ELR (cell line): ENCODE results near the gene PTPRJ.

ENCODE experiments used
- DNase-seq: peaks from one replicate; pipeline ENCODE4 v3.0.0-alpha.2; 2015; ENCODE audit warnings: low read depth

PTPRJ gene

DNA sequence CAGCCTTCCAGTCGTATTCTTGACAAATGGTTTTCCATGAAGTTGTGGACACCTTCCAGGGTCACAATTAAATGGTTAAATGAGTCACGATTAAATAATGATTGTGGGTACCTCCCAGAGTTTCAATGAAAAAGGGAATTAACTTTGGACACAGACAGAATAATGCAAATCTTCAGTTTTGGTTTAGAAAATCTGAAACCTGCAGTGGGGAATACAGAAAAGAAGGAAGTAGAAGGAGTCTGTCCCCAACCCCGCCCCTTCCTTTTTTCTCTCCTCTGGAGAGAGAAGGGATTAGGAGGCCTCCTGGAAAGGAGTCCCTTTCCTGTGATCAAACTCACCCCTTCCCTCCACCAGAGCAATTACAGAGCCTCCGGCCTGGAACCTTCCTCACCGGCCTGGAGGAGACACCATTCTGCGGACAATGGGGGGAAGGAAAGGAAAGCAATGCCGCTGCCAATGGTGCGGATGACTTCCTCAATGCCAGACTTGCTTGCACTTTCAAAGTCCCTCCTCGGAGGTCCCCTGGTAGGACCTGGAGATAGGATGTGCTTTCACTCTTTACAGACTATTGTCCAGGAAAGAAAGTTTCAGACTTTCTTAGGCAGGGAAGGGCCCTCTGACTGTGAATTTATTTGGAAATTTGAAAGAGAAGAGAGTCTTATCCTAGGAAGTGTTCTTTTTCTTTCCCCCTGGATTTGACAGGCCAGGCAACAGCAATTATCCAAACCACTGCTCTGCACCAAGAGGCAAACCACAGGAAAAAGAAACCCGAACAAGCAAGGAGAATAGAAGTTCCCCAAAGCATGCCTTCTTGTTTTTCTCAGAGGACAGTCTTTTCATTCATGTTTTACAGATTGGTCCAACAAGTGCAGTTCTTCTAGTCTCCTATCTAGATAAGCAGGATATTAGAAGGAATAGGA lies 86.8 kb downstream of the PTPRJ start:
- no peak for DNase-seq

DNA sequence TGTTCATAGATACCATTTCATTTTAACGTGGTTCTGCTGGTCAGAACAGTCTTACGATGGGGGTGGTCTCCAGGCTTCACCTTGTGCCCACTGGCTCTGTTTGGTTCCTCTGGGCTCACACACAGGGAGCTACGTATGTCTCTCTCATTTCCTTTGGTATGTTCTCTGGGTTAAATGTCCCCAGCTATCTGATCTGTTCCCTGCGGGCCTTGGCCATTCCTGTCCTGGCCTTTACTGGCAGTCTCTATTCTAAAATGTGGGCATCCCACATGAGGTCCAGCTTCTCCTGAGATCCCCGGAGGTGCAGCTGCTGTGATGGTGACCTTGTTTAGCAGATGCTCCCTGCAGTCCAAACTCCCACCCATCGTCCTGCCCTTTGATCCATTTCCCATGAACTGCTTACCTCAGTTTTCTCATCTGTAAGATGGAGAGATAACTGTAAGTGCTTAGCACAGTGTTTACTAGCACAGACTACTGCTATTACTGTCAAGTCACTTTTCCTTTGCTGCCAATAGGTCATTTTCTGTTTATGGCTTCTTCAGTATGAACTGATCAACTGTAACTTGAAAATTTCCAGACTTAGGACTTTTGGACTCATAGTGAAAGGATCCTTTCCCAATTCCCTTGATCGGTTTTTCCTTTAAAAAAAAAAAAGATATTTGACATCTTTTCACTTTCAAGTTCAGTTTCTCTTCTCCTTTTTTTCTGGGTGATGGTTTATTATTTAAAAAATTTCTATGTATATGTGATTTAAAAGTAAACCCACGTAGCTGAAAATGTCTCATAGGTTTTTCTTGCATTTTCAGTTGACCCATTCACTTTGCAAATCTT lies 92.9 kb downstream of the PTPRJ start:
- DNase-seq: no peak

DNA sequence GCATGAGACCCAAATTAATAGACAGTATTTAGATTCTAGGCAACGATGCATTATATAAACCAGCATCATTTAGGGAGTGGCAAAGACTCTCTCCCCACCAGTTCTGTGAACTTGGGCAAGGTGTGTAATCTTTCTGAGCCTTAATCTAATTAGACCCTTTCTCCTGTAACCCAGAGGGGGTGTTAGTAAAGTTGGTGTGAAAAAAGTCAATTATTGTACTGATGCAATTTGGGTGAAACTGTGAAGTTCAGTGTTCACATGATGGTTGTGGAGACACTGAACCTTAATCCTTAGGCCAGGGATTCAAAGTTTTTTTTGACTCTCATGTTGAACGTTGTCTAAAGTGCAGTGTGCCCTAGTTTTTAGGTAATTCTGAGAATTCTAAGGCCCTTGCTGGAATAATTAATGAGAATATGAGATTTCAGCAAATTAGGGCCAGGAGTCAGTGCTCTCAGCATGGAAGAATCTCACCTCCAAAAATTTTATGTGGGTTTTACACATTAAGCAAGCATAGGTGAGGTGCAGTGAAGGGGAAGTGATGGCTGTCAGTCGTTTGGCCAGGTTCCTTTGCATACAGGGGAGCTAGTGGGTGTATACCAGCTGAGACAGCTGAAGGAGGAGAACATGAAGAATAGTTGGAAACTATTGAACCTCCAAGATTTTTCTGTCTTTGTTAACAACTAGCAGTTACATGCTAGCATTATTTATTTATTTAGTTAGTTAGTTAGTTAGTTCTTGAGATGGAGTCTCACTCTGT lies 94.2 kb downstream of the PTPRJ start:
- DNase-seq: no peak

DNA sequence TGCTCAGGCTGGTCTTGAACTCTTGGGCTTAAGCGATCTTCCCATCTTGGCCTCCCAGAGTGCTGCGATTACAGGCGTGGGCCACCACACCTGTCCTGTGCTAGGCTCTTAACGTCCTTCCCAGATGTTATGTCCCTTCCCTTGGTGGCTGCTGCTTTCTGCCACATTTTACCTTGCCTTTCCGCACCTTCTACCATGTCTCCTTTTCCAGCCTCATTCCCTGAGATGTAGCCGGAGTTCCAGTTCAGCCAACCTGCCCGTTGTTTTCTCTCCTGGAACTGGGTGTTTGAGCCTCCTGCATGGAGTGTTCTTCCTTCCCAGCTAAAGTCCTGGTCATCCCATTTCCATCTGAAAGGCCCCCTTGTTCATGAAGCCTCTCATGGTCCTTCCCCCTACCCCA lies 95.3 kb downstream of the PTPRJ start:
- DNase-seq: no peak

- no peak for DNase-seq
These were observed 96.9 kb downstream of the PTPRJ start for GRCh38 chr11:48077251-48077650.

DNA sequence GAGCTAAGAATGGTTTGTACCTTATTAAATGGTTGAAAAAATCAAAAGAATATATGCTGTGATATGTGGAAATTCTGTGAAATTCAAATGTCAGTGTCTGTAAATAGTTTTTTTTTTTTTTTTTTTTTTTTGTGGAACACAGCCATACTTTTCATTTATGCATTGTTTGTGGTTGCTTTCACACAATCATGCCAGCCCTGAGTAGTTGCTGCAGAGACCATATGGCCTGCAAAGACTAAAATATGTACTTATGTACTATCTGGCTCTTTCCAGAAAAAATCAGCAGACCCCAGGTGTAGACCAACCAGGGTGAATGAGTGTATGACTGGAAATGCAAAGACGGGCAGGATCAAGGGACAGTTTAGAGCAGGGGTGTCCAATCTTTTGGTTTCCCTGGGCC lies 98.3 kb downstream of the PTPRJ start:
- no peak for DNase-seq

GRCh38 chr11:48079596-48079995 lies 99.2 kb downstream of the PTPRJ start:
- DNase-seq: no peak

- no peak for DNase-seq
These were observed 100.0 kb downstream of the PTPRJ start for GRCh38 chr11:48080301-48080861.

- peak; percentile 82 for DNase-seq
These were observed 101.0 kb downstream of the PTPRJ start for GRCh38 chr11:48081151-48082010.

GRCh38 chr11:48082771-48083170 lies 102.4 kb downstream of the PTPRJ start:
- no peak for DNase-seq

DNA sequence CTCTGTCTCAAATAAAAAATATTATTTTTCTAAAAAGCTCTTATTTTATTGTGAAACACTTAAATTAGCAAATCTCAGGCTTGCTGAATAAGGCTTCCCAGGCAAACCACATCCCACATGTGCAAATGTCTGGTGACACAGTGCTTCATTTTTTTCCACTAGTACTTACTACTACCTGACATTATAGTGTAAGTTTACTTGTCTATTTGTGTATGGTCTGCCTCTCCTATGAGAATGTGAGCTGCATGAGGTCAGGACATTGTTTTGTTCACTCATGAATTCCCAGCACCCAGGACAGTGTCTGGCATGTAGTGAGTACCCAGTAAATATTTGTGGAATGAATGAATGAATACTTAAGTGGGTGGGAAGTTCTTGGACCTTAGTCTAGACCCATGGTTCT lies 103.1 kb downstream of the PTPRJ start:
- no peak for DNase-seq

GRCh38 chr11:48085688-48086087 lies 105.3 kb downstream of the PTPRJ start:
- DNase-seq: no peak

DNA sequence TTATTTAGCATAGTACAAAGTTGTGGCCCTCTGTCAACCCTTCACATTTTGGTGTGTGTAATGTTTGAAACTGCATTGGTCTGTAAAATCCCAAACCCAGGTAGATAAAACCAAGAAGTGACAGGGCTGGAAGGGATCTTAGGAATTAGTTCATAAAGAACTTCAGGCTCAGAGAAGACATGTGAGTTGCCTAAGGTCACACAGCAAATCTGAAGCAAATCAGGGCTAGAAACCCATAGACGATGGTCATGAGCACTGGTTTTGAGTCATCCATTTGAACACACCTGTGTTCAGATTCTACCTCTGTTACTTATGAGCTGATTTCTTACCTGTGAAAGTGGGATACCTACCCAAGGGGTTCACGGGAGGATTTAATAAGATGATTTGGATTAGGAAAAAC lies 107.1 kb downstream of the PTPRJ start:
- DNase-seq: no peak

GRCh38 chr11:48087974-48088681 lies 107.8 kb downstream of the PTPRJ start:
- no peak for DNase-seq

DNA sequence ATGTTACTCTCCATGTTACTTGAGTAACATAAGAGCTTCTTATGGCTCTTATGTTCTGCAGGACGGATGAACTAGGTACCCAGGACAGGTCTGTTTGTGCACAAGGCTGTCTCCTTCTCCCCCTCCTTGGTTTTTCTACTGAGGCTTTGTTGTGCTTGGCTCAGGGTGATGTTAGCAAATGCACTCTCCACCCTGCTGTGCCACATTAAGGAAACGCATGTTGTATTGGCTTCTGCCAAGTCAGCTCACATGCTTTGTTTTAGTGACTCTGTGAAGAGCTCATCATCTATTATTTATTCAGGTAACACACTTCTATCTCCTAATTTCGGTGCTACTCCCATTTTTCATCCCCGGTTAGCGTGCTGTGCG lies 108.3 kb downstream of the PTPRJ start:
- no peak for DNase-seq

GRCh38 chr11:48090174-48090573 lies 109.8 kb downstream of the PTPRJ start:
- DNase-seq: no peak

DNA sequence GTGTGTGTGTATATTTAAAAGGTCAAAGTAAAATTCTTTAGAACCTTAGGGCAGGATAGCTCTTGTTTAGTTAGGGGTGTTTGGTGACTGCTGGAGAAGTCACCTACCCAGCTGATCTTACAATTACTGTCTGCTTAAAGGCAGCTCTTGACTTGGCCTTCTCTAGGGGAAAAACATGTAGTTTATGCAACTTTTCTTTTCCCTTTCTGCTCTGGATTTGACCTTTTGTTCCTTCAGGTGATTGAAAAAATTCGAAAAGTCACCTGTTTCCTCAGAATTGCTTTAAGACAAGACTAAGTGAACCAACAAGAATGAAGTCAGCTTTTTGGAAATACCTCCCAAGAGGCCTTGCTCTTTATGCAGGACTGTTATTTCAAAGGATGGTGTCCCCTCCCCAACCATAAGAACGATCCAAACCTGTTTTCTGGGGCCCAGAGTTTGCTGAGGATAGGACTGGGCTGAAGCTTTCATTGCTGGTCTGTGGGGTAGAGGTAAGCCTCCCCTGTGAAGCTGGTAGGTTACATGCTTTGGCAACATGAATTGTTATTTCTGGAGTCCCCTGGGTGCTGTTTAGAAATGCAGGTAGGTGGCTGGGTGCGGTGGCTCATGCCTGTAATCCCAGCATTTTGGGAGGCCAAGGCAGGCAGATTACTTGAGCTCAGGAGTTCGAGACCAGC lies 111.2 kb downstream of the PTPRJ start:
- no peak for DNase-seq

- DNase-seq: no peak
These were observed 113.0 kb downstream of the PTPRJ start for GRCh38 chr11:48093323-48093722.

- no peak for DNase-seq
These were observed 113.7 kb downstream of the PTPRJ start for GRCh38 chr11:48093795-48094642.
